Measurements from ENCODE around the gene ARMC9. TPM values are rescaled to one million over a fixed set of nuclear protein-coding genes. Genes with fewer than 3 reads are reported as not detected.

Gene ARMC9
- total RNA-seq, 6 donors from 2014 or later: 26.7 to 145 (median 61.0) TPM

DNA sequence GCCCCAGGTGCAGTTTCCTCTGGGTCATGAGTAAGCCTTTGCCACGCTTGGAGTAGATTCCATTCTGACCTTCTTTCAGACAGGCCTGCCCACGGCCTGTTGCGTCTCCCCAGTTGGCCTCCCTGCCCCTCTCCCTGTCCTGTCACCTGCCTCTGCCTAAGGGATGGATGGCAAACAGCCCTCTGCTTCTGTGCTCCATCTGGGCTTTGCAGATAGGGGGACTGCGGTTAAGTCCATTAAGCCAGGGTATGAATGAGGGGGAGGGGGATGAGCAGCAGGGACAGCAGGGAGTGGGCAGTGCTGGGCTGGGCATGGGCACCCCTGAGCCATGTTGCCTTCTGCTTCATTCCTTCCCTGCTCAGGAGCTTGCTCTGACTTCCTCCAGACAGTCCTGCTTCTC lies 159.5 kb downstream of the ARMC9 start:
- Histone ChIP-seq H3K36me3 (peaks cover 0 to 14% (median 5%) of the 10 kb centered on the region in 4 donors), H3K27ac (no peak overlapping the region), H3K4me3 (no peak overlapping the region), H3K4me1 (no peaks in the 10 kb centered on the region), H3K9me3 (no peaks in the 10 kb centered on the region), H3K27me3 (no peaks in the 10 kb centered on the region)
- TF ChIP-seq EP300 (IDR thresholded peaks at IDR 0.05) (no peak), POLR2A (IDR thresholded peaks at IDR 0.05) (no peak), POLR2AphosphoS5 (IDR thresholded peaks at IDR 0.05) (no peak)
- TF ChIP-seq, protein P1, sequence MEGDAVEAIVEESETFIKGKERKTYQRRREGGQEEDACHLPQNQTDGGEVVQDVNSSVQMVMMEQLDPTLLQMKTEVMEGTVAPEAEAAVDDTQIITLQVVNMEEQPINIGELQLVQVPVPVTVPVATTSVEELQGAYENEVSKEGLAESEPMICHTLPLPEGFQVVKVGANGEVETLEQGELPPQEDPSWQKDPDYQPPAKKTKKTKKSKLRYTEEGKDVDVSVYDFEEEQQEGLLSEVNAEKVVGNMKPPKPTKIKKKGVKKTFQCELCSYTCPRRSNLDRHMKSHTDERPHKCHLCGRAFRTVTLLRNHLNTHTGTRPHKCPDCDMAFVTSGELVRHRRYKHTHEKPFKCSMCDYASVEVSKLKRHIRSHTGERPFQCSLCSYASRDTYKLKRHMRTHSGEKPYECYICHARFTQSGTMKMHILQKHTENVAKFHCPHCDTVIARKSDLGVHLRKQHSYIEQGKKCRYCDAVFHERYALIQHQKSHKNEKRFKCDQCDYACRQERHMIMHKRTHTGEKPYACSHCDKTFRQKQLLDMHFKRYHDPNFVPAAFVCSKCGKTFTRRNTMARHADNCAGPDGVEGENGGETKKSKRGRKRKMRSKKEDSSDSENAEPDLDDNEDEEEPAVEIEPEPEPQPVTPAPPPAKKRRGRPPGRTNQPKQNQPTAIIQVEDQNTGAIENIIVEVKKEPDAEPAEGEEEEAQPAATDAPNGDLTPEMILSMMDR (IDR thresholded peaks at IDR 0.05): no peak
- DNase-seq: no peak
- no peak for ATAC-seq (ENCODE audit: low FRiP score in 2 of 2)
- WGBS, 2 donors: 90 to 95% methylated on average over 4 of the region's 4 CpGs

DNA sequence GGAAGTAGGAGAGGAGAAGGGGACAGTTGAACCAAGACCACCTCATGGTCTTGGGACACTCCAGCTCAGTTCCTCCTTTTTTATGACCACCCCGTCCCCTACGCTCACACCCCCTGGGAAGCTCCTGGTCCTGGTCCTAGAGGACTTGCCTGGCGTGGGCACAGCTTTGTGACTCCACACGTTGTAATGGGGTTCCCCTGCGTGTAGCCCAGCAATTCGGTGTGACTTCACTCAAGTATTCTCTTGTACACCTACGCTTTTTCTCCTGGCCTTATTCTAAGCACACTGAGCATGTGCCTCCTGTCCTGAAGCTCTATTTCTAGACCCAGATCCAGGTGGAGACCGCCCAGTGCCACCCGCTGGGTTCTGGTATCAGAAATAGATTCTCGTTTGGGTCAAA lies 161.0 kb downstream of the ARMC9 start:
- peaks cover 0 to 14% (median 5%) of the 10 kb centered on the region in 4 donors for H3K36me3 ChIP-seq
- no peak for DNase-seq
- ATAC-seq (ENCODE audit: low FRiP score in 2 of 2): no peak
- H3K27me3 ChIP-seq: no peaks in the 10 kb centered on the region
- no peak overlapping the region for H3K27ac ChIP-seq
- no peaks in the 10 kb centered on the region for H3K9me3 ChIP-seq
- no peak overlapping the region for H3K4me3 ChIP-seq
- H3K4me1 ChIP-seq: no peaks in the 10 kb centered on the region
- WGBS, 2 donors: 95% methylated on average over 10 of the region's 10 CpGs
- TF ChIP-seq POLR2AphosphoS5 (IDR thresholded peaks at IDR 0.05) (no peak), POLR2A (IDR thresholded peaks at IDR 0.05) (no peak), EP300 (IDR thresholded peaks at IDR 0.05) (no peak)
- TF ChIP-seq, protein P1 (IDR thresholded peaks at IDR 0.05): no peak

GRCh38 chr2:231359948-231360347 lies 161.5 kb downstream of the ARMC9 start:
- no peak overlapping the region for H3K27ac ChIP-seq
- no peaks in the 10 kb centered on the region for H3K27me3 ChIP-seq
- H3K4me1 ChIP-seq: no peaks in the 10 kb centered on the region
- H3K9me3 ChIP-seq: no peaks in the 10 kb centered on the region
- H3K36me3 ChIP-seq: peaks cover 0 to 14% (median 5%) of the 10 kb centered on the region in 4 donors
- 94 to 96% methylated on average over 6 to 11 of the region's 11 CpGs for WGBS, 2 donors
- DNase-seq (no peak), ATAC-seq (ENCODE audit: low FRiP score in 2 of 2) (no peak)
- no peak overlapping the region for H3K4me3 ChIP-seq
- no peak for TF ChIP-seq POLR2A (IDR thresholded peaks at IDR 0.05)
- TF ChIP-seq, protein P1 (IDR thresholded peaks at IDR 0.05): no peak
- no peak for TF ChIP-seq EP300 (IDR thresholded peaks at IDR 0.05)
- no peak for TF ChIP-seq POLR2AphosphoS5 (IDR thresholded peaks at IDR 0.05)

DNA sequence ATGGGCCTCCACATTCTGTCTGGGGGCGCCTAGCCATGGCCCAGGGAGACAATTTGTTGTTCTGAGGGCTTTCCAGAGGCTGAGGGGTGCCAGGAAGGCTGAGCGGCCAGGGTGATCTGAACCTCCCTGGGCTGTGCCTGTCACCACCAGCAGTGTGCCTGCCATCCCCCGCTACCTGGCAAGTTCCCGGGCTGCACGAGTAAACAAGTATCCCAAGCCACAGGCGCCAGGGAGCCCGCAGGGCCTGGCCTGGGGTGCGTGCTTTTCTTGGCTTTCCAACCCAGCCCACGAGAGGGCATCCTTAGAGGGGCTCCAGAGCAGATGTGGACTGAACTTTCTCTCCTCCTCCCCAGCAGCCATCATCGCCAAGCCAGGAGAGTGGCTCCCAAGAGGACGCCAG lies 162.0 kb downstream of the ARMC9 start:
- Histone ChIP-seq H3K36me3 (peaks cover 0 to 14% (median 5%) of the 10 kb centered on the region in 4 donors), H3K4me1 (no peaks in the 10 kb centered on the region), H3K27ac (peak overlapping the region in 1 of 4 donors; percentile 70), H3K9me3 (no peaks in the 10 kb centered on the region), H3K4me3 (no peak overlapping the region), H3K27me3 (no peaks in the 10 kb centered on the region)
- DNase-seq (no peak), ATAC-seq (ENCODE audit: low FRiP score in 2 of 2) (no peak)
- WGBS, 2 donors: 89 to 90% methylated on average over 5 to 11 of the region's 11 CpGs
- TF ChIP-seq POLR2A (IDR thresholded peaks at IDR 0.05) (no peak), POLR2AphosphoS5 (IDR thresholded peaks at IDR 0.05) (no peak), EP300 (IDR thresholded peaks at IDR 0.05) (no peak)

DNA sequence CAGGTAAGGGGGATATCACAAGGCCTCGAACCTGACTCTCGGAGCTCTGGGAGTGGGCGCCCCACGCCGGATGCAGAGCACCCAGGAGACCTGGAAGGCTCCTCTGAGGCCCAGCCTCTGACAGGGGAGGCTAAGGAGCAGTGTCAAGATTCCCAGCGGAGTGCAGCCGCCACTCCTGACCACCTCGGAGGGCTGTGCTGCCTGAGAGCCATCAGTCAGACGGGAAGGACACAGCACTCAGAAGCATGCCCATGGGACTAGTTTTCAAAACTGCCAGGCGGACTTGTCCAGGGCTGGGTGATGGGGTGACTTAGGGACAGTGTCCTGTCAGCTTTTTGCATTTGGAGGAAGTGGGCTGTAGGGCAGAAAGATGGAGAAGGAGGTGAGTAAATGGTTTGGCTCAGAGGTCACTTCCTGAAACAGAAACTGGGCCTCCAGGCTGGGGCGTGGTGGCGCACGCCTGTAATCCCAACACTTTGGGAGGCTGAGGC lies 162.5 kb downstream of the ARMC9 start:
- DNase-seq (peak in 1 of 2 donors; percentile 76), ATAC-seq (ENCODE audit: low FRiP score in 2 of 2) (peak in 1 of 2 donors; percentile 66)
- TF ChIP-seq EP300 (IDR thresholded peaks at IDR 0.05): no peak
- peak in 1 of 4 donors; percentile 30 for TF ChIP-seq POLR2A (IDR thresholded peaks at IDR 0.05)
- Histone ChIP-seq H3K4me3 (no peak overlapping the region), H3K4me1 (no peaks in the 10 kb centered on the region), H3K27ac (peak overlapping the region in 1 of 4 donors; percentile 70), H3K36me3 (peaks cover 0 to 14% (median 5%) of the 10 kb centered on the region in 4 donors), H3K9me3 (no peaks in the 10 kb centered on the region), H3K27me3 (no peaks in the 10 kb centered on the region)
- 79 to 92% methylated on average over 5 to 13 of the region's 13 CpGs for WGBS, 2 donors

Data from upper lobe of left lung (tissue), 6 donors.